GM13977 (cell line): ENCODE measurements around the gene GIMAP8.

Experiments
- DNase-seq: peaks from one replicate; pipeline ENCODE4 v3.0.0; 2012; ENCODE audit warnings: low spot score
- CTCF ChIP-seq: IDR thresholded peaks from 2 replicates; pipeline ENCODE4 v1.5.1; 2012; ENCODE audit warnings: mild to moderate bottlenecking, control low read depth; ENCODE audit not compliant: insufficient read depth; ENCODE audit errors: extremely low read depth, missing control alignments
- in situ Hi-C: fragments of 300-500 bp; cut with MboI; formaldehyde crosslinking; loops from one replicate; pipeline ENCODE4 v1.12.0; 2022; ENCODE audit warnings: low sequenced_read_pairs, low pct_unique_long_range_greater_than_20kb, mixed read lengths, inconsistent platforms; ENCODE audit not compliant: unreplicated experiment

GIMAP8 gene

GRCh38 chr7:150420242-150420641 lies 30.2 kb upstream of the GIMAP8 start:
- TF ChIP-seq CTCF, result no peak
- DNase-seq, result no peak
- in situ Hi-C loops, result no loop called here

GRCh38 chr7:150420987-150421674 lies 29.3 kb upstream of the GIMAP8 start:
- peak; percentile 81 for TF ChIP-seq CTCF
- DNase-seq, result peak; percentile 88
- in situ Hi-C loops, result no loop called here

GRCh38 chr7:150421831-150422230 lies 28.6 kb upstream of the GIMAP8 start:
- TF ChIP-seq CTCF, result no peak
- in situ Hi-C loops, result no loop called here

GRCh38 chr7:150425670-150426069 lies 24.8 kb upstream of the GIMAP8 start:
- in situ Hi-C loops, result no loop called here
- no peak for DNase-seq
- TF ChIP-seq CTCF, result no peak

More at GRCh38 chr7:150421831-150422230, 28.6 kb upstream of the GIMAP8 start:
- DNase-seq, result no peak

GRCh38 chr7:150428671-150429451 lies 21.6 kb upstream of the GIMAP8 start:
- no peak for DNase-seq
- no peak for TF ChIP-seq CTCF
- in situ Hi-C loops, result no loop called here

- TF ChIP-seq CTCF, result no peak
- no peak for DNase-seq
- in situ Hi-C loops, result no loop called here
These were observed 20.7 kb upstream of the GIMAP8 start for GRCh38 chr7:150429699-150430098.
